Nephron (organoid): Measurements from ENCODE around the gene XPA.
A peak's percentile ranks its signal among the peaks of the same experiment; 100 is the strongest.

ENCODE experiments used
- H3K27ac Mint-ChIP-seq, 3 experiments: 2 replicates each; pipeline ENCODE4 v1.8.0; 2020; ENCODE audit warnings: mixed read lengths in 3 of 3, mild to moderate bottlenecking in 2 of 3, moderate library complexity in 1 of 3
- H3K27me3 Mint-ChIP-seq: 2 replicates; pipeline ENCODE4 v1.8.0; 2021; ENCODE audit warnings: low read depth, mild to moderate bottlenecking, moderate library complexity, mixed read lengths
- H3K36me3 Mint-ChIP-seq: 2 replicates; pipeline ENCODE4 v1.8.0; 2020; ENCODE audit warnings: low read depth, mixed read lengths
- H3K4me1 Mint-ChIP-seq: 2 replicates; pipeline ENCODE4 v1.8.0; 2020; ENCODE audit warnings: mixed read lengths
- H3K4me3 Mint-ChIP-seq, 3 experiments: 2 replicates each; pipeline ENCODE4 v1.8.0; 2020; ENCODE audit warnings: mild to moderate bottlenecking in 3 of 3, mixed read lengths in 3 of 3, moderate library complexity in 2 of 3
- H3K9me3 Mint-ChIP-seq: 2 replicates; pipeline ENCODE4 v1.8.0; 2020; ENCODE audit warnings: mixed read lengths
- CTCF ChIP-seq, 3 experiments: fragments of 200-600 bp; sonication (generic); IDR thresholded peaks; one replicate each; pipeline ENCODE4 v1.5.0; 2021; ENCODE audit warnings: antibody characterized with exemption in 3 of 3; ENCODE audit not compliant: unreplicated experiment in 3 of 3

The XPA gene

GRCh38 chr9:97740848-97741821, 44.0 kb upstream of the XPA start:
- Mint-ChIP-seq H3K27me3 (peaks cover 83% of the 10 kb centered on the region), H3K4me3 (peak overlapping the region; percentile 67 to 82 (median 72)), H3K9me3 (peaks cover 6% of the 10 kb centered on the region), H3K4me1 (peaks cover 5% of the 10 kb centered on the region), H3K27ac (no peak overlapping the region), H3K36me3 (no peaks in the 10 kb centered on the region)
- TF ChIP-seq CTCF (IDR thresholded peaks at IDR 0.05; ENCODE audit: unreplicated experiment in 3 of 3): peak in 1 of 3 experiments; percentile 6

GRCh38 chr9:97737429-97737828, 40.3 kb upstream of the XPA start:
- peaks cover 5% of the 10 kb centered on the region for H3K4me1 Mint-ChIP-seq
- no peaks in the 10 kb centered on the region for H3K36me3 Mint-ChIP-seq
- H3K27ac Mint-ChIP-seq: no peak overlapping the region
- peaks cover 6% of the 10 kb centered on the region for H3K9me3 Mint-ChIP-seq
- TF ChIP-seq CTCF (IDR thresholded peaks at IDR 0.05; ENCODE audit: unreplicated experiment in 3 of 3): no peak
- peaks cover 60% of the 10 kb centered on the region for H3K27me3 Mint-ChIP-seq
- H3K4me3 Mint-ChIP-seq: no peak overlapping the region

GRCh38 chr9:97735070-97735600, 38.0 kb upstream of the XPA start:
- Mint-ChIP-seq H3K4me3 (no peak overlapping the region), H3K27ac (no peak overlapping the region), H3K9me3 (peaks cover 3% of the 10 kb centered on the region), H3K36me3 (no peaks in the 10 kb centered on the region), H3K27me3 (peaks cover 49% of the 10 kb centered on the region), H3K4me1 (no peaks in the 10 kb centered on the region)
- TF ChIP-seq CTCF (IDR thresholded peaks at IDR 0.05; ENCODE audit: unreplicated experiment in 3 of 3): no peak

- no peak overlapping the region for H3K27ac Mint-ChIP-seq
- no peak for TF ChIP-seq CTCF (IDR thresholded peaks at IDR 0.05; ENCODE audit: unreplicated experiment in 3 of 3)
- peaks cover 43% of the 10 kb centered on the region for H3K27me3 Mint-ChIP-seq
- no peak overlapping the region for H3K4me3 Mint-ChIP-seq
- no peaks in the 10 kb centered on the region for H3K4me1 Mint-ChIP-seq
- H3K9me3 Mint-ChIP-seq: peaks cover 3% of the 10 kb centered on the region
- H3K36me3 Mint-ChIP-seq: no peaks in the 10 kb centered on the region
Measured at GRCh38 chr9:97726716-97727115, 29.6 kb upstream of the XPA start.

- Mint-ChIP-seq H3K4me1 (no peaks in the 10 kb centered on the region), H3K27me3 (peaks cover 48% of the 10 kb centered on the region), H3K36me3 (no peaks in the 10 kb centered on the region), H3K4me3 (no peak overlapping the region), H3K27ac (no peak overlapping the region), H3K9me3 (peaks cover 5% of the 10 kb centered on the region)
- TF ChIP-seq CTCF (IDR thresholded peaks at IDR 0.05; ENCODE audit: unreplicated experiment in 3 of 3): no peak
Measured at GRCh38 chr9:97723819-97724218, 26.7 kb upstream of the XPA start.
